Fibroblast of pulmonary artery (primary cell): ENCODE measurements around the gene S100A8.

Experiments
- DNase-seq: peaks from one replicate; pipeline ENCODE4 v3.0.0-alpha.2; 2010; ENCODE audit warnings: low read depth
- H3K4me3 ChIP-seq: replicated peaks from 2 replicates; pipeline ENCODE4 v1.5.1; 2011; ENCODE audit warnings: low read depth, mild to moderate bottlenecking, control low read depth, low read length, moderate library complexity
- CTCF ChIP-seq: IDR thresholded peaks from 2 replicates; pipeline ENCODE4 v1.5.1; 2011; ENCODE audit warnings: mild to moderate bottlenecking, control low read depth, low read length, inconsistent platforms; ENCODE audit errors: missing control alignments

The S100A8 gene

GRCh38 chr1:153431928-153432327 lies 41.1 kb upstream of the S100A8 start:
- no peak for DNase-seq
- no peak overlapping the region for H3K4me3 ChIP-seq
- no peak for TF ChIP-seq CTCF

- TF ChIP-seq CTCF, result no peak
- DNase-seq, result no peak
- no peak overlapping the region for H3K4me3 ChIP-seq
Observed at GRCh38 chr1:153431427-153431826, 40.6 kb upstream of the S100A8 start.

GRCh38 chr1:153431002-153431401 lies 40.1 kb upstream of the S100A8 start:
- no peak overlapping the region for H3K4me3 ChIP-seq
- DNase-seq, result no peak
- no peak for TF ChIP-seq CTCF

GRCh38 chr1:153430561-153430960 lies 39.7 kb upstream of the S100A8 start:
- no peak overlapping the region for H3K4me3 ChIP-seq
- no peak for DNase-seq
- TF ChIP-seq CTCF, result no peak

- DNase-seq, result no peak
- TF ChIP-seq CTCF, result no peak
- no peak overlapping the region for H3K4me3 ChIP-seq
Observed at GRCh38 chr1:153430166-153430553, 39.3 kb upstream of the S100A8 start.

GRCh38 chr1:153429266-153430165 lies 38.6 kb upstream of the S100A8 start:
- no peak for DNase-seq
- H3K4me3 ChIP-seq, result no peak overlapping the region
- TF ChIP-seq CTCF, result no peak

- TF ChIP-seq CTCF, result no peak
- H3K4me3 ChIP-seq, result no peak overlapping the region
- DNase-seq, result no peak
Observed at GRCh38 chr1:153428791-153429190, 37.9 kb upstream of the S100A8 start.
